Left forelimb (tissue), 1 donor: ENCODE data around the gene PLEKHM1.

Experiments used
- DNase-seq: peaks from one replicate; pipeline ENCODE4 v3.0.0-alpha.2; 2018; ENCODE audit warnings: low spot score

The PLEKHM1 gene

GRCh38 chr17:45427181-45427835, 63.2 kb downstream of the PLEKHM1 start:
- DNase-seq: no peak

GRCh38 chr17:45426561-45426960, 64.0 kb downstream of the PLEKHM1 start:
- no peak for DNase-seq

GRCh38 chr17:45425984-45426413, 64.5 kb downstream of the PLEKHM1 start:
- no peak for DNase-seq

GRCh38 chr17:45425125-45425983, 65.2 kb downstream of the PLEKHM1 start:
- DNase-seq: peak; percentile 64

GRCh38 chr17:45424769-45425124, 65.8 kb downstream of the PLEKHM1 start:
- DNase-seq: peak; percentile 20

GRCh38 chr17:45423975-45424335, 66.6 kb downstream of the PLEKHM1 start:
- no peak for DNase-seq

GRCh38 chr17:45423304-45423974, 67.1 kb downstream of the PLEKHM1 start:
- DNase-seq: no peak

GRCh38 chr17:45414990-45415881, 75.3 kb downstream of the PLEKHM1 start:
- no peak for DNase-seq

GRCh38 chr17:45413498-45413923, 77.0 kb downstream of the PLEKHM1 start:
- no peak for DNase-seq

GRCh38 chr17:45411348-45412105, 79.0 kb downstream of the PLEKHM1 start:
- no peak for DNase-seq

GRCh38 chr17:45410144-45411091, 80.1 kb downstream of the PLEKHM1 start:
- DNase-seq: no peak

GRCh38 chr17:45409659-45410076, 80.9 kb downstream of the PLEKHM1 start:
- no peak for DNase-seq

- no peak for DNase-seq
These were observed 81.7 kb downstream of the PLEKHM1 start for GRCh38 chr17:45408611-45409421.

GRCh38 chr17:45406107-45406506, 84.4 kb downstream of the PLEKHM1 start:
- no peak for DNase-seq

GRCh38 chr17:45405250-45406086, 85.1 kb downstream of the PLEKHM1 start:
- no peak for DNase-seq

- DNase-seq: no peak
These were observed 85.7 kb downstream of the PLEKHM1 start for GRCh38 chr17:45404870-45405249.

GRCh38 chr17:45403906-45404490, 86.5 kb downstream of the PLEKHM1 start:
- no peak for DNase-seq

GRCh38 chr17:45402916-45403315, 87.6 kb downstream of the PLEKHM1 start:
- DNase-seq: no peak
